ENCODE measurements around the gene FAM13A.

GRCh38 chr4:88981556-88981955 is 75.4 kb downstream of the FAM13A start:
- TF ChIP-seq POLR2A (IDR thresholded peaks at IDR 0.05; ENCODE audit: low read depth, low read length) (no peak), POLR2AphosphoS5 (IDR thresholded peaks at IDR 0.05; ENCODE audit: low read depth, low read length) (no peak), TAF1 (IDR thresholded peaks at IDR 0.05; ENCODE audit: low read depth, low read length) (no peak), PAX5 (IDR thresholded peaks at IDR 0.05; ENCODE audit: insufficient read depth, low read length, severe bottlenecking) (no peak), SPI1 (IDR thresholded peaks at IDR 0.05; ENCODE audit: low read depth, low read length) (no peak), POU2F2 (IDR thresholded peaks at IDR 0.05; ENCODE audit: low read depth, low read length) (no peak)

Data from GM12891 (cell line).